Measurements from ENCODE around the gene PPL.

DNA sequence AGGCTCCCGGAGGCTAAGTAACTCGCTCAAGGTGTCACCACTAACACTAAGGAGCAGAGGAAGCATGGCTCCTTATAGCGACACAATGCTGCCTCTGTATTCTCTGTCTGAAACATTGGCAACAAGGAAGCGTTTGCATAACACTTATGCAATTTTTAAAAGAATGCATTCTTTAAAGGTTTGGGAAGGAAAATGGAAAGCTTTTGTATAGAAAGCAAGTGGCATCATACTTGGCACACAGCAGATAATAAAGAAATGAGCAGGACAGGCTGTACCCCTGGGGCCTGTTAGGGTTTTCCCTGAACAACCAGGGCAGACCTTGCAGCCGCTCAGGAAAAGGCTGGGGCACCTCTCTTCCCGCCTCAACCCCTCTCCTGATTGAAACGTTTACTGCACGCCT lies 36.9 kb downstream of the PPL start:
- TF ChIP-seq ZNF274 (IDR thresholded peaks at IDR 0.05; ENCODE audit: low read depth, low read length) (no peak), YY1 (IDR thresholded peaks at IDR 0.05; ENCODE audit: insufficient read depth, insufficient read length) (no peak)
